Fibroblast of skin of right biceps (primary cell): ENCODE results near the gene CNBP.
"Not testable (repeated sequence)": the region's sequence is repeated elsewhere in the genome, so short reads cannot be mapped to it uniquely, and the experiment has no call there.

Experiments used
- DNase-seq: peaks from one replicate; pipeline ENCODE4 v3.0.0-alpha.2; 2013

Gene CNBP

DNA sequence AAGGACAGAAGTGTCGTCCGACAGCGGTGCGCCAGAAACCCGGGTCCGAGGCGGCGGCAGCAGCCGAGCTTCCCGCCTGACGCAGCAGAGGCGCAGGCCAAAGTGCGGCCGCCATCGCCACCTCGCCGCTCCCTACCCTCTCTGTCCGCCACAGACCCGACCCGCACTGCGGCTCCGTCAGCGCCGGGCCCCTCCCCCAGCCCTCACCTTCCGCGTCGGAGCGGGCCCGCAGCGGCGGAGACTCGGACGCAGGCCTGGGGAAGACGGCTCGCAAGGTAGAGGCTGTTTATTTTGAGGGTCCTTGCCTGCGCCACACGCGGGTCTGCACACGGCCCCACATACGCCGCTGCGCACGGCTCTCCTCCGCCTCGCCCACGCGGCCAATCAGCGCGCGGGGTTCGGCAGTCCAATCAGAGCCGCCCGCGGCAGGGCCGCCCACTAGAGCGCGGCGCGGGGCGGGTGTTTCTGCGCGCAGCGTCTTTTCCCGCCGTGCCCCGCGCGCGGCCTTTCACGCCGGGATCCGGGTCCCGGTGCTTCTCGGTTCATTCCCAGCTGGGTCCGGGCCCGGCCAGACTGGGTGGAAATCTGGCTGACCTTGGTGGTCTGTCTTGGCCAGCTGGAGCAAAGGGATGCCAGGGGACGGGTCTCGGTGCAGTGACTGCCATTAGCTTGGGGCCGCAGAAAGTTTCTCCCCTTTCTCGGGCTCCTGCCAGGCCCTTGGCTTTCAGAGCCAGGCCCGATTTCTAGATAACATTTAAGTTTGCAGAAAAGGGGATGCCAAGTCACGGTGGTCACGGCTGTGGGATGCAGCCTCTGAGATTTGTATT is at the start of gene CNBP:
Gene CNBP, minus strand, starts transcription at position 328 of the 827 bp plus-strand sequence. CDS start 12,139 bp downstream, outside the sequence.
- peak; percentile 96 for DNase-seq

DNA sequence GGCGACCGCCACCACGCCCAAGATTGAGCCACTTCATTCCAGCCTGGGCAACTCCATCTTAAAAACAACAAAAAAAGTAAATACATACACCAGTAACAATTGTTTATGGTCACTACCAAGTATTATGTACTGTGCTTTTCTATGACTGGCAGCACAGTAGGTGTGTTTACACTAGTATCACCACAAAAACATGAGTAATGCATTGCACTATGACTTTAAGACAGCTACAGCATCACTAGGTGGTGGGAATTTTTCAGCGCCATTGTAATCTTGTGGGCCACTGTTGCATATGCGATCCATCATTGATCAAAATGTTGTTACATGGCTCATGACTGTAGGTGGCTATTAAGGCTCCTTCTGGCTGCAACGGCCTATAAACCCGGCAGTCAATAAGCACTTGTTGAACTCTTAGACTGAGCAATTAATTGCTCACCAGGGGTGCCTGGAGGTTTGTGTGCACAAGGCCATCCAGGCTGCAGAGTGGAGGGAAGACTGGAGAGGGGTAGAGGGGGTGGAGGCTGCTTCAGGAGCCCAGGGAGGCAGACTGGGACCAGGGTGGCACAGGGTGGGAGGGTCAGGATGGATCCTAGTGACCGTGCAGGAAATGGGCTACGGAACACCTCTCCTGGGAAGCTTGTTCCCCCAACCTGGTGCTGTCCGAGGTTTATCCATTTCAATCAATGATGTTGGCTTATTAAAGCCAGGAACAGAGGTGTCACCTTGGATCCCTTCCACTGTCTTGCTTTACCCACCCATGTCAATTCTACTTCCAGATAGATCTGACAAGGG is 47.8 kb upstream of the CNBP start:
- no peak for DNase-seq

DNA sequence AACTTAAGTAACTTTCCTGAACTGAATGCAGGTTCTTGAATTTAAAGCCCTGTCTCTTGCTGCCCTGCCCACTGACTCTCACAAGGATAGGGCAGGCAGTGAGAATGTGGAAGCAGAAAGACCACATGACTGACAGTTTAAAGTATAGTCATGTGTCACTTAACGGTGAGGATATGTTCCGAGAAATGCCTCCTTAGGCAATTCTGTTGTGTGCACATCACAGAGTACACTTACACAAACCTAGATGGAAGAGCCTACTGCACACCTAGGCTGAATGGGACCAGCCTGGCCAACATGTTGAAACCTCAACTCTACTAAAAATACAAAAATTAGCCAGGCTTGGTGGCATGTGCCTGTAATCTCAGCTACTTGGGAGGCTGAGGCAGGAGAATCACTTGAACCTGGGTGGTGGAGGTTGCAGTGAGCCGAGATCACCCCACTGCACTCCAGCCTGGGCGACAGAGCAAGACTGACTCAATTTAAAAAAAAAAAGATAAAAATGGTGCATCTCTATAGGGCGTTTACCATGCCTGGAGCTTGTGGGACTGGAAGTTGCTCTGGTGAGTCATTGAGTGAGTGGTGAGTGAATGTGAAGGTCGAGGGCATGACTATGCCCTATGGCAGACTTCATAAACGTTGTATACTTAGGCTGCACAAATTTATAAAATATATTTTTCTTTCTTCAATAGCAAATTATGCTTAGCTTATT is 46.8 kb upstream of the CNBP start:
- peak; percentile 86 for DNase-seq

DNA sequence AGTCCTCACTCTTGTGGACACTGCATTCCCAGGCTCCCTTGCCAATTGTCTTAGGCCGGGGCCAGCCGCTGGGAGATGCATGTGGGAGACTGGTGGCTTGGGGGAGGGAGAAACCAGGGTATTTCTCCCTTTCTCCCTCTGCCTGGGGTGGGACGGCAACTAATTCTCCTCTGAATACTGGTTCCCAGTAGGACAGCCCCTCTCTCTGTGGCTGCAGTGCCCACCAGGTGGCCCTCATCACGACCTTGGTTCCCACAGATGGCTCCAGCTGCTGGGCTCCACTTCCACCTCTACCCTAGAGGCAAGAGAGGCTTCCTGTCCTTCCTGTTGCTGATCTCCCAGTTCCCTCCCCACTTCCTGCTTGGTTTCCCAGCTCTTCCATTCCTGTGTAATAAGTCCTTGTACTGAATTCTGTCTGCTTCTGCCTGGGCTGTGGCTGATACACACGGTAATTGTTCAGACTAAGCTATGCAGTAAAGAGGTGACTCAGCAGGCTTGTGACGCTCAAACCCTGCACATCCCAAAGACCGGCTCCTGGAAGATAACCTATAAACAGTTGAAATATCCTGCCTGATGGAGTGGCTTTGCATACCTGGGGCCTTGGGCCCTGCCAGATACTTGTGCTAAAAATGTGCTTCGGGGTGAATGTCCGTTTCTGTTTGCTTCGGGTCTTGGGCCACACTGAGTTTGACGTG is 45.3 kb upstream of the CNBP start:
- DNase-seq: peak; percentile 87

DNA sequence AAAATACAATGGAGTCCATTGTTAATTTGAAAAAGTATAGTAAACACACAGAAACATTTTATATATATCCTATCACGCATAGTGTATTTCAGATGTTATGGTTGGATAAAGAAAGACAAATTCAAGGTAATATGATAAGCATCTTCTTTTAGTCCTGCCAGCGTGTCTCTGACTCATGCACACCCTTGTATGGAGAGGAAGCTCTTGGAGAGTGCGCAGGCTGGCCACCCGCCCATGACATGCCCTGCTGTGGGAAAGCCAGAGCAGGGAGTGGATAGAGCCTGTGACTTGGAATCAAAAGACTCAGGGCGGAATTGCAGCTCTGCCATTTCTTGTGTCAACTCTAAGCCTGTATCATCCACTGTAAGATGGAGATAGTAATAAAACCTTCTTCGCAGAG is 42.7 kb upstream of the CNBP start:
- DNase-seq: peak; percentile 81

DNA sequence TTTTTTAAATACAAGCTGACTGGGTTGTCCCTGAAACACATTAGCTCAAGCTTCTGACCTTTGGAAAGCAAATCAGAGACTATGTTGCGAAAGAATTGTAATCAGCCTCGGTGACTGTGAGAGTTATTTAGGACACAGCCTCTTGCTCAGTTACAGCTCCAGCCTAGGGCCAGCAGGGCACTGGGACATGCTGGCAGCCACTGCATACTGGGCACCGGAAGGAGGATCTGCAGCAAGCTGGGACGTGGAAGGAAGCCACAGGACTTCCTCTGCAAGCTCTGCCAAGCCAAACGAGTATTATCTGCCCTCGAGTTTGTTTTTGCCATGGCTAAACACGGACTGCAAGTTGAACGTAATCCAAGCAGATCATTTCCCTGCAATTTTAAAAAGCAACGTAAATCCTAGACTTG is 41.3 kb upstream of the CNBP start:
- peak; percentile 19 for DNase-seq

DNA sequence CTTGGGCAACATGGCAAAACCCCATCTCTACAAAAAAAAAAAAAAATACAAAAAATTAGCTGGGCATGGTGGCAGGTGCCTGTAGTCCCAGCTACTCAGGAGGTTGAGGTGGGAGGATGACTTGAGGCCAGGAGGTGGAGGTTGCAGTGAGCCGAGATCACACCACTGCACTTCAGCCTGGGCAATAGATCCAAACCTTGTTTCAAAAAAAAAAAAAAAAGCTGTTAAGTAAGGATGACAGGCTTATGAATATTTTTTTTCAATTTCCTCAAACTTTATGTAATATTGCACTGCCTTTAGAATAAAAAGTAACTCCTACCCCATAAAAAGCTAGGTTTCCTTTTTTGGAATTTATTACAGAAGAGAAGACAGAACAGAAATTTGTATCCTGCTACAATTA is 40.7 kb upstream of the CNBP start:
- DNase-seq: not testable (repeated sequence)

DNA sequence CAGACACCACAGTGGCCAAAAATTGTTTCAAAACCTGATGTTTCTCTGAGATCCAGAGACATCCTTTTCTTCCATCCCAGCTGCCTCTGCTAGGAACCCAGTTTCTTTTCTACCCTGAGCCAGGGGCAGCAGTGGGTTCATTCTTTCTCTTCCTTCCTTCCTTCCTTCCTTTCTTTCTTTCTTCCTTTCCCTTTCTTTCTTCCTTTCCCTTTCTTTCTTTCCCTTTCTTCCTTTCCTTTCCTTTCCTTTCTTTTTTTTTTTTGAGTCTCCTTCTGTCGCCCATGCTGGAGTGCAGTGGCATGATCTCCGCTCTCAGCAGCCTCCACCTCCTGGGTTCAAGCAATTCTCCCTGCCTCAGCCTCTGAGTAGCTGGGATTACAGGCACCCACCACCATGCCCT is 35.0 kb upstream of the CNBP start:
- DNase-seq: no peak

DNA sequence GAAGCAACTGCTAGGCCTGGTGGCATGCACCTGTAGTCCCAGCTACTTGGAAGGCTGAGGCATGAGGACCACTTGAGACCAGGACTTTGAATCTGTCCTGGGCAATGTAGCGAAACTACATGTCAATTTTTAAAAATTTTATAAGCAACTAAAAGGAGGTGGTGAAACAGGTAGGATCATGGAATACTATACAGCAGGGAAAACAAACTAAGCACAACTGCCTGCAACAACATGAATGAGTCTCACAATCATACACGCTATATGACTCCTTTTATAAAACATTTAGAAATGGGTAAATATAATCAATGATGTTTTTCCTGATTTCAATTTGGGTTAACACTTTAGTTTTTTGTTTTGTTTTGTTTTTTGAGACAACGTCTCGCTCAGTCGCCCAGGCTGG is 29.5 kb upstream of the CNBP start:
- no peak for DNase-seq

DNA sequence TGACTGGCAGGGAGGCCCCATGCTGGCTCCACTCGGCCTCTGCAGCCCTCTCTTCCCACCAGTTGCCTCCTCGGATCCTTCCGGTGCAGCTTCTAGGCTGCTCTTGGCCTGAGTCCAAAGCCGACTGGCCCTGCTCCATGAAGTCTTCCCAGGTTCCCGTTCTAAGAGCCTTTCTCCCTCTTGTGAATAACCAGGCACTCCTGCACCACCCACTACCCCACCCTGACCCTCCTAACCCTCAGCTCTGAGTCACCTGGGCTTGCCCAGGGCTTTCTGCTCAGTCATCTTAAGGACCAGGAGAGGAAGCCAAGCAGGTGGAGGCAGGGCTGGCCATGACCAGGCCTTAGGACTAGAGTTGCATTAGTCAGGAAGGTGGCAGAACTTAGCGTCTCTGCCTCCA is 28.1 kb upstream of the CNBP start:
- DNase-seq: peak; percentile 65

DNA sequence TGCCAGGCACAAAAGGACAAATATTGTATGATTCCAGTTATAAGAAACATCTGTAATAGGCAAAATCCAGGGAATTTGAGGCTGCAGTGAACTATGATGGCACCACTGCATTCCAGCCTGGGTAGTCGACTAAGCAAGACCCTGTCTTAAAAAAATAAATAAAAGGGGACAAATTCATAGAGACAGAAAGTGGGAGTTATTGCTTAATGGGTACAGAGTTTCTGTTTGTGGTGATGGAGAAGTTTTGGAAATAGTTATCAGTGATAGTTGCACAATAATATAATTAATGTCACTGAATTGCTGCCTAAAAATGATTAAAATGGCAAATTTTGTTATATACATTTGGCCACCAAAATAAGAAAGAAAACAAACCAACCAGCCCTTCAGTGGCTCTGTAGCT is 27.6 kb upstream of the CNBP start:
- no peak for DNase-seq

DNA sequence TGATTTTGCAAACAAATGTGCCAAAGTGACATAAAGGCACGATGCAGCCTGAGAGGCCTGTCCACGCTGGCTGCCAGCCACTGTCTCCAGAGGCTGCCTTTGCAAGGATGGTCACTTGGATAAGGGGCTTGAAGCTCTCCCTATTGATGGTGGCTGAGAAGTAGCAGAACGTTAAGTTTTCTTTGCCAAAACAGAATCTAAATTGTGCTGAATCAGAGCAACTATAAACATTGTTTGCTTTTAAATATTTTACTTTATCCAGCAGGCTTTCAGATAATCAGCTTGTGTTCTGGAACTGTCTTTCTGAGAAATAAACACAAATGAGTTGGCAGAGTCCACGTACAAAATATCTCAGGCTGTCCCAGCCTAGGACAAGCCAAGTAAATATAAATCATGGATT is 23.8 kb upstream of the CNBP start:
- DNase-seq: no peak

DNA sequence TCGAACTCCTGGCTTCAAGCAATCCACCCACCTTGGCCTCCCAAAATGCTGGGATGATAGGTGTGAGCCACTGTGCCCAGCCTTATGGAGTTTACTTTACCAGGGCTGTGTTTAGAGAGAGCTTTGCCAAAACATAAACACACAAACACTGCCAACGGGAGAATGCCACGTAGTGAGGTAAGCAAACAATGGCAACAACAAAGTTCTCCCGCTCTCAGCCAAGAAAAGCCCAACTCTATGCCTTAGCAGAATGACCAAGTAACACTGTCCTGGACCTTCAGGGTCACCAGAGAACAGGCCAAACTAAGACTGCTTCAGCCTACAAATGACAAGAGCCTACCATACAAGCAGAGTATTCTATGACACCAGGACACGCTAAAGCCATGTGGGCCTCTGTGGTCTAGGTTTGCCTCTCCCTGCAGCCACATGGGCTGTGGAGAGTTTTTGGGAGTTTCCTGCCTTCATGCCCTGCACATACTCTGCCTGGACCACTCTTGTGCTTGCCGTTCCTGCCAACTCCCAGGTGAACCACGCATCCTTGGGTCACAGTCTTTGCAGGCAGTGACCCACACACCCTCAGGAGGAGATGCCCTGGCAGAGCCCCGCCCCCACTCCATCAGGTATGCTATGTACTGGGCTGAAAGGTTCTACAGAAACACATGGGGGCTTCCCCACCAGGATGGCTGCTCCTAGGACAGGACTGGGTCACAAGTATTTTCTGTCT is 21.6 kb upstream of the CNBP start:
- no peak for DNase-seq

DNA sequence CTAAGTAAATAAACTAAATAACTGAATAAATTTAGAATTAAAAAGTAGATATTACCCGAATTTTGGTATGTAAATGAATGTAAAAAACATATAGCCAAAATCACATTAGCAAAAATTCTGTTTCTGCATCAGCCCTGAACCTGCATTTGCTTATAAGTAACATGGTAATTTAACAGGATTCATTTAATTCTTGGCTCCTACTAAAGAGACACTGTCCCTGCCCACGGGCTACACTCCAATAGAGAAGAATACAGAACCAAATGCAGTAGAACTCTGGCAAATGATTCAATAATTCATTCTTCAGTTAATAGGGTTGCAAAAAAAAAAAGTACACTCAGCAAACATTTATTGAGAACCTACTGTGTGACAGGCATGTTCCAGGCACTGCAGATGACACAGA is 20.8 kb upstream of the CNBP start:
- DNase-seq: no peak

DNA sequence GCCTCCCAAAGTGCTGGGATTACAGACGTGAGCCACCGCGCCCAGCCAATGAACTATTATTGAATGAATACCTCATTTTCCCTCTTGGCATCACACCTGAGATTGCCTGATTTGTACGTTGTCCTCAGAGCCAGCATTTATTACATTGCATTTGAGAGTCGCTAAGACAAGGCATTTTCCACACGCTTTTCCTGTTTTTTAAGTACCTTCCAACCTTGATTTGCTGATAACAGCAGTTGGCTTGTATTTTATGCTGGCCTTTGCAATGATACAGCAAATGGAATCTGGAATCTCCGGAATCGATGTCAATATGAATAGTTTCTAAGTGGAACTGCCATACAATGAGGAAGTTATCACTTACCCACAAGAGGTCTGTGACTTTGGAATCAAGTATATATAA is 15.7 kb upstream of the CNBP start:
- no peak for DNase-seq

DNA sequence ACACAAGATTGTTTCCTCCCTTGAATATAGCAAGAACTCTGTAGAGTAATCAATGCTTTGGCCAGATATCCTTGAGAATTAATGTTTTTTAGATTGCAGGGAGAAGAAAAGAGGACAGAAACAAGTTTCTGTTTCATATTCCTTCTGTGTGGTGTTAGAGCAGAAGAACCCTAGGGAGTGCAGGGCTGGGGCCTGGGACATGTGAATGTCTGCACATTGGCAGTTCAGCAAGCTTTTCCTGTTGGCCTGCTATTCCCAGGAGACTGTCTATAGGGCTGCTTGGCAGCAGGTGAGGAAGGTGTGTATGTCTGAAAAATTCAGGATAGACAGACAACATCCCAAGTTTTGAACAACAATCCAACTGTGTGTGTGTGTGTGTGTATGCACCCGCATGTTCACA is 13.6 kb upstream of the CNBP start:
- no peak for DNase-seq

DNA sequence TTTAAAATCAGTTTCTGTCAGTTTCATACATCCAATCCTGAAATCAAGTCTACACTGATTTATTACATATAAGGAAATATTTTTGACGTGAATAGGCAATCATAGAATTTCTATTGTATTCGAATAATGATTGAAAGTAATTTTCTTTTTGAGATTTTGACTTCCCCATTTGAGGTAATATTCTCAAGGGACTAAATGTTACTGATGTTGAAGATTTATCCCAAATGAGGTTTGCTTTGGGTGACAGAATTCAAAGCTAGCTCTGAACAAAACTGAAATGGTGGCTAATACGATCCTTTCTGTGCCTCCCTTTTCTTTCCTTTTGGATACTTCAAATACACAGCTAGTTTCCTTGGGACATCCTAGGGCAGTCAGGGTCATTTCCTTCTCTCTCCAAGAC is 12.9 kb upstream of the CNBP start:
- DNase-seq: no peak

DNA sequence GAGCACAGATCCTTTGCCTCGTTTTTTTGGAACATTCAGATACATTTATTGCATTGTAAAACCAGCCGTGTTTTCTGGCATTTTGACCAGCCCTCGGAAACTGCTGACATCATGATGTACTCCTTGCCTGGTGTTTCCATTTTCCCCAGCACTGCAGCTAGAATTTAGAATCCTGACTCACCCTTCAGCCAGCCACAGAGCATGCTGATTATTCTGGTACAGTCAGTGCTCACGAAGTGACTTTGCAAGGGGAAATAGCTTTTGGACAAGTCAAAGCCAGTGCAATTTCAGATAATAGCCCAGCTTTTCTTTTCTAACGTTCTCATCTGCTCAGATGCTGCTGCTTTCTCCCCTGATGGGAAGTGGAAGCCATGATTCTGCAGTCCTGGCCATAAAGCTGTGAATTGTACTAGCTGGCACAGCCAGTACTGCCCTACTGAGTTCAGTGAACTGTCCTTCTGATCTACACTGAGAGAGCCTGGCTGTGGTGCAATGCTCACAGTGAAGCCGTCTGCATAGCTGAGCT is 12.1 kb upstream of the CNBP start:
- peak; percentile 95 for DNase-seq

DNA sequence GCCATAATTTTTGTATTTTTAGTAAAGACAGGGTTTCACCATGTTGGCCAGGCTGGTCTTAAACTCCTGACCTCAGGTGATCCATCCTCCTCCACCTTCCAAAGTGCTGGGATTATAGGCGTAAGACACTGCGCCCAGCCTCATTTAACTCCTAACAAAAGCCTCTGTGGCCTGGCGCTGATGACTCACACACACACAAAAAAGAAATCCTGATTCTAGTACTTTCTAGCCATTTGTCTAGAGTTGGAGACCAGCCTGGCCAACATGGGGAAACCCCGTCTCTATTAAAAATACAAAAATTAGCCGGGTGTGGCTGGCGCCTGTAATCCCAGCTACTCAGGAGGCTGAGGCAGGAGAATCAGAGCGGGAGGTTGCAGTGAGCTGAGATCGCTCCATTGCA is 6.1 kb upstream of the CNBP start:
- DNase-seq: not testable (repeated sequence)

DNA sequence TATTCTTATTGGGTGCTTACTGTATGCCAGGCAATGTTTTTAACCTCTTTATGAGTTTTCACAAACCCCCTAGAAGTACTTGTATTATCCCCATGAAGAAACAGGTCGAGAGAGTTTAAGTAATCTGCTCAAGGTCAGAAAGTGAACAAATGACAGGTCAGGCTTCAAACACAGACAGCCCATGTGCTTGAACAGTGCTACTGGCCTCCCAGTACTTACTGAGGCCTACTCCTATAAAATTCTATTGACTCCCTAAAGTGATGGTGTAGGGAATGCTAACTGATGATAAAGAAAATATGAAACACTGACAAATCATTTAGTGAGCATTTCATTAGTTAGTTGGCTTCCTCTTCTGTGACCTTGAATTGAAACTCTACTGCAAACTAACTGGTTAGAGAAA is 4.2 kb upstream of the CNBP start:
- no peak for DNase-seq

DNA sequence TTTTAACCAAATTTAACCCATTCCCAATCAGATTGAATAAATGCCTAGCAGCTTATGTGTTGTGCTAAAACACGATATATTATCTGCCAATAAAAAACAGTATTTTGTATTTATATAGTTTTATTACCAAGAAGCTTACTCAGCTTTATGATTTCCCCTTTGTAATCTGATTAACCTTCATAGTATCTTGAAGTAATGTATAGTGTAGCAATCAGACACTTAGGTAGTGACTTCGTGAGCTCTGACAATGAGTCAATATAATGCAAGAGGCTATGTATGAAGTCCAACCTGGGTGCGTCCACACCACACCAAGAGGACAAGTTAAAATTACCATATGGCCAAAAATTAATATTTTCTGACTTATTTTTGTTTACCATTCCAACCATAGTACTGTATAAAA is 2.1 kb upstream of the CNBP start:
- no peak for DNase-seq
